ES-I3 (cell line): Measurements from ENCODE around the gene ARPP21.
A peak's percentile ranks its signal among the peaks of the same experiment; 100 is the strongest.
"Not testable (repeated sequence)": the region's sequence is repeated elsewhere in the genome, so short reads cannot be mapped to it uniquely, and the experiment has no call there.

Experiments
- H3K36me3 ChIP-seq: 2 replicates; pipeline ENCODE4 v1.6.1; 2013; ENCODE audit warnings: mild to moderate bottlenecking, low read length, control low read depth, moderate library complexity; ENCODE audit not compliant: insufficient read depth
- H3K4me1 ChIP-seq: 2 replicates; pipeline ENCODE4 v1.6.1; 2013; ENCODE audit warnings: mild to moderate bottlenecking, control low read depth, low read length; ENCODE audit not compliant: insufficient read depth
- H3K9ac ChIP-seq: 2 replicates; pipeline ENCODE4 v1.6.1; 2013; ENCODE audit warnings: low read depth, mild to moderate bottlenecking, low read length, moderate library complexity
- H3K9me3 ChIP-seq: 2 replicates; pipeline ENCODE4 v1.6.1; 2013; ENCODE audit warnings: mild to moderate bottlenecking, low read length, moderate library complexity; ENCODE audit not compliant: control insufficient read depth, insufficient read depth

ARPP21 gene

DNA sequence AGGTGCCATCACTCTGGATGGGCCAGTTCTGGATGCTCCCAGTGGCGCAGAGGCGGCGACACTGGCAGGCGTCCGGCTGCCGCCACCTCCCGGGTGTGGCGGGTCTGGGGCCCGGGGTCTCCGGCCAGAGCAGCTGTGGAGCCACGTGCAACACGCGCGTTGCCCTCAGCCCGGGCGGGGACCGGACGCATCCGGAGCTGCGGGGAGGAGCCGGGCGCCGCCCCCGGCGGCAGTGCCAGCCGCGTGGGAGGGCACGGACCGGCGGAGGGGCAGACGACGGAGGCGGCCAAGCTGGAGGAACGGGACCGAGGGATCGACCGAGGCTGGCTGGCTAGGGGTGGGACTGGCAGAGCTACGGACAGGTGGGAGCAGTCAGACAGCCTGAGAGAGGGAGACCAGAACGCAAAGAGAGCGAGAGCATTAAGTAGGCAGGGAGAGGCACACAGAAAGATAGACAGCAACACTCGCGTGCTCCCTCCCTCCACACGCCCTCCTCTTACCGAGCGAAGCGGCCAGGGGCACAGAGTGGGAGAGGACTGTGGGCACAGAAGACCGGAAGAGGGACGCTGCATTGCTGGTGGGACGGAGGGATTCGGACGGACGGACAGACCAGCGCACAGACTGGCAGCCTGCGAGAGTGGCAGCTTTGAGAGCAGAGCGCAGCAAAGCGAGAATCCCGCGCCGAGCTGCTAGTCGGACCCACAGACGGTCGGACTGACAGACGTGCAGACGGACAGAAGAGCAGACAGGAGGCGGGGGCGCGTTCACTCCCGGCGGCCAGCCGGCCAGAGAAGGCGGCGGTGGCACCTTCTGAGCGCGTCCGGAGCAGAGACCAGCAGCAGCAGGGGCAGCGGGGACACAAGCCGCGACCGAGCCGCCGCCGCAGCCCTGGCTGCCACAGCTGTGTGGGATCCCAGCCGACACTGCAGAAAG is at the start of gene ARPP21:
ARPP21 (plus strand) TSS at position 272 of the 933 bp plus-strand sequence. CDS start 42,227 bp downstream, outside the sequence.
- Histone ChIP-seq H3K9ac (peak within 1 kb of the TSS; percentile 49), H3K9me3 (no peaks in the 10 kb centered on the region; the same call in 1 of the 2 replicates), H3K4me1 (no peaks in the 10 kb centered on the region), H3K36me3 (no peaks in the 10 kb centered on the region)

DNA sequence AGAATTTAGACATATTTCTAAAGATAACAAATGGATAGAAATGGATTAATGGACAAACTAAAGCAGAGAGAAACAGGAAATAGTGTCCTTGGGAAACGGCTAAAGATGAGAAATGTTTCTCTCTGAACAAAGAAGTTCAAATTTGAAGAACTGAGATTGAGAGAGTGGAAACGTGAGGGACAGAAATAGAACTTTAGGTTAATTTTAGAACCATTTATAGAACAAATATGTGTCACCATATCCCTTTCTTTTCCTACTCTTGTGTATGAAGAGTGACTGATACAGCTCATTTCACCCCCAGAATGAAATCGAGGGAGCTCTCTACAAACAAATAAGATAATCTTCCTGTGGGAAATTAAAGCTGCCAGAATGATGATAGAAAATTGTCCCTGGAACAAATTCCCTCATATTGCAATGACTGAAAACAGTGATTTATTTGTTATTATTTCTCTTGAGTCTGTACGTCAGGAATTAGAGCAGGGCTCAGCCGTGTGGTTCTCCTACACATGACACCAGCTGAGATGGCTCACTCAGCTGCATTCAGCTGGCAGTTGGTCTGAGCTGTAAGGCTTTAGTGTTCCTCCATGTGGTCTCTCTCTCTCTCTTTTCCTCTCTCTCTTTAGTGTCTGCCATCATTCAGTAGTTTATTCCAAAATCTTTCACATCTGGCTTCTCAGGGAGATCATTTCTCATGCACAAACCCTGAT is 46.6 kb upstream of the ARPP21 start:
- no peak overlapping the region for H3K9ac ChIP-seq
- H3K36me3 ChIP-seq: no peaks in the 10 kb centered on the region
- no peaks in the 10 kb centered on the region; the same call in 1 of the 2 replicates for H3K9me3 ChIP-seq
- H3K4me1 ChIP-seq: no peaks in the 10 kb centered on the region

DNA sequence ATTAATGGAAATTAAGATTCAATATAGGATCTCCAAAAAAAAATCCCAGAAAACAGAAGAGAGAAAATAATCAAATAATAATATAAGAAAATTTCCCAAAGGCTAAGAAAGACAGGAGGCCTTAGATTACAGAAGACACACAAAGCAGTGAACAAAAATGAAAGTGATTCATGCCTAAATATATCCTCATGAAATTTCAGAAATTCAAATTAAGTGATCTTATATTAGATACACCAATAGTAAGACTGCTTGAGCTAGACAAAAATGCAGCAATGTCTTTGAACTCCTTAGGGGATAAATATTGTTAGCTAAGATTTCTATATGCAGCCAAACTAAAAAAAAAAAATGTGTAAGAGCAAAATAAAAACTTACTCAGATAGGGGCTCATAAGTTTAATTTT is 44.6 kb upstream of the ARPP21 start:
- no peaks in the 10 kb centered on the region for H3K9me3 ChIP-seq
- H3K9ac ChIP-seq: no peak overlapping the region
- no peaks in the 10 kb centered on the region for H3K36me3 ChIP-seq

DNA sequence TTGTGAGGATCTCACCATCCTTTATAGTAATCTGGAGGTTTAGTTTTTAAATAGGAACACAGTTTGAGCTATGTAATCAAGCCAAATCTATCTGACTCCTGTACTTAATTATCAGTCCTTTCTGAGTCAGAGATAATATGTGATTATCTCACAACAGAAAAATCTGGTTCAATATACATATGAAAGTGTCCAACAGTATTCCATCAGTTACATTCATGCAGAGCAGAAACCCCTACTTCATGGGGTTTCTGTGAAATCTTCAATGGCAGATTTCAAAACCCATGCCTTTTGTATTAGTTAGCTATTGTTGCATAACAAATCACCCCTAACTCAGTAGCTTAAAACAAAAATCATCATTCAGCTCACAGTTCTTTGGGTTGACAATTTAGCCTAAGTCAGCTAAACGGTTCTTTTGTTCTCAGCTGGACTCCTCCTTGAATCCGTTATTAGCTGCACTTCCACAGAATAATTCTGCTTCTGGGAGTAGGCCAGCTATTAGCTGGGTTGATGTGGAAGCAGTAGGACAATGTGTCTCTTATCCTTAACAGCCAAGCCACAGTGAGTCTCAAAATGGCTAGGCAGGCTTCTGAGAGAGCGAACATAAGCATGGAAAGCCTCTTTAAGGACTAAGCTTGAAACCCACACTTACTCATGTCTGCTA is 42.9 kb upstream of the ARPP21 start:
- Histone ChIP-seq H3K36me3 (no peaks in the 10 kb centered on the region), H3K9ac (no peak overlapping the region), H3K9me3 (no peaks in the 10 kb centered on the region), H3K4me1 (no peaks in the 10 kb centered on the region)

More for the DNA sequence above, 44.6 kb upstream of the ARPP21 start:
- no peaks in the 10 kb centered on the region for H3K4me1 ChIP-seq

DNA sequence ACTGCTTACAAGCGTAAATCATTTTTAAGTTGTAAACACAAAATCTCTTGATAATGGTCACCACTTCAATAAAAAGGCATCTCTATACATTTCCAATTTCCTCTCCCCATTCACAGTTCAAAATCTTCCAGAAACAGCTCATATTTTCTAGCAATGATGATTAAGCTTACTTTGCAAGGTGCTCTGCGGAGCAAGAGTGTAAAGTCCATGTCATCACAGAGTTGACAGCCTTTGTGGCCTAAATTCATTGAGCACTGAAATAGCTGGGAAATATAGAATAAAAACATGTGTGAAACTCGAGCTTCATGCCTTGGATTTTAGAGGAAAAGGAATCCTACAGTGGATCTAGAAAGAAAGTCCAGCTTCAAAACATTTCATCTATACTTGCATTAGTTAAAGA is 41.8 kb upstream of the ARPP21 start:
- Histone ChIP-seq H3K4me1 (no peaks in the 10 kb centered on the region), H3K36me3 (no peaks in the 10 kb centered on the region), H3K9ac (no peak overlapping the region), H3K9me3 (no peaks in the 10 kb centered on the region)

DNA sequence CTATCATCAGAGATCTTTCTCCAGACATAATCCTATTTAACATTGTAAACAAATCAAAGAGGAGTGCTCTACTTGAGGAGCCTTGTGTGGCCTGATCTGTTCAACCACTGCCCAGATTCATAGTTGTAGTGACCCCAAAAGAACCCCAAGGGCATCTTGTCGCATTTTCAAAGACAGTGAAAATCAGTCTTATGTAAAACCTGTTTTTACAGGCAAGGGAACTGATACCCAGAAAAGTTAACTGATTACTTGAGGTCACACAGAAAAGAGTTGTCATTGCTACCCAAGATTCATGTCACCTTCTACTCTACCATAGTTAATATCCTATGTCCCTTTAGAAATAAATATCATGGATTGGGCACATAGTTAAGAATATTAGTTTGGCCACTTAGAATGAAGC is 40.5 kb upstream of the ARPP21 start:
- Histone ChIP-seq H3K4me1 (no peaks in the 10 kb centered on the region), H3K36me3 (no peaks in the 10 kb centered on the region)

DNA sequence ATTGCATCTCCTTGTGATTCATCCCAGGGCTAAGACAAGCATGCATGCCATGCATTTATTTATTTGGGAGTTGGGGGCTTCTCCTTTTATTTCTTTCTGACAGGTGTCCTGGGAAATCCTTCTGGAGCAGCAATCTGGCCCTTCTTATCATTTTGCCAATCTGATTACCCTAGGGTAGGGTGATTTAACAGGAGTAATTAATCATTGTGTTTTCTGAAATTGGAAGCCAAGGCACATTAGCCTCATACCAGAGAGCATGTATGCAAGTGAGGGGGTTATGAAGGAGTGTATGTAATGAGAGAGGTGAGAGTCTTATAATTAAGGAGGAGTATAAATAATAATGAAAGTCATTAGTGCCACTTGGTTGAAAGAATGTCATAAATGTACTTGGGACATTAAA is 37.4 kb upstream of the ARPP21 start:
- H3K9ac ChIP-seq: no peak overlapping the region
- no peaks in the 10 kb centered on the region for H3K36me3 ChIP-seq
- H3K9me3 ChIP-seq: no peaks in the 10 kb centered on the region; the same call in 1 of the 2 replicates
- no peaks in the 10 kb centered on the region for H3K4me1 ChIP-seq

More for the DNA sequence above, 40.5 kb upstream of the ARPP21 start:
- no peak overlapping the region for H3K9ac ChIP-seq
- H3K9me3 ChIP-seq: no peaks in the 10 kb centered on the region

DNA sequence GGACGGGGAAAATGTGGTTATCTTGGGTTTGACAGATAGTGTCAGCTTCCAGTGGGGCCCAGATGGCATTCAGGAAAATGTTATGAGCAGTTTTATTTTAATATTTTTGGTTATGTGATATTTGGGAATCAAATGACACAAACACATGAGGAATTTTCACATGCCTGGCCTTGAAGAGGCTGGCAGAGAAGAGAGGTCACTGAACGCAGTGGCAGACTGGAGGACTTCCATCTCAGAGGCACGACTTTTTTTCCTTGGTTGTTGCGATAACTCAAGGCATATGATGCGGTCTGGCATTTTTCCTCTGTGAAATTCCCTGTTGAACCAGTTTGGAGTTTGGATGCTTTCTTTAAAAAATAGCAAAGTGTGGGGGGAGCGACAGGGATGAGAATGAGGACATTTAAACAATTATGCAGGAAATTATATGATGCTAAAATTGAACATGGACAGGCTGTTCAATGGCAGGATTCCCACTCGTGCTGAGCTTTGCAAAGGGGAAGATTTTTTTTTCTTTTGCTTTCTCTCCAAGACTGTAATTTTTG is 36.9 kb upstream of the ARPP21 start:
- Histone ChIP-seq H3K9me3 (no peaks in the 10 kb centered on the region; the same call in 1 of the 2 replicates), H3K9ac (no peak overlapping the region), H3K36me3 (no peaks in the 10 kb centered on the region), H3K4me1 (no peaks in the 10 kb centered on the region)

DNA sequence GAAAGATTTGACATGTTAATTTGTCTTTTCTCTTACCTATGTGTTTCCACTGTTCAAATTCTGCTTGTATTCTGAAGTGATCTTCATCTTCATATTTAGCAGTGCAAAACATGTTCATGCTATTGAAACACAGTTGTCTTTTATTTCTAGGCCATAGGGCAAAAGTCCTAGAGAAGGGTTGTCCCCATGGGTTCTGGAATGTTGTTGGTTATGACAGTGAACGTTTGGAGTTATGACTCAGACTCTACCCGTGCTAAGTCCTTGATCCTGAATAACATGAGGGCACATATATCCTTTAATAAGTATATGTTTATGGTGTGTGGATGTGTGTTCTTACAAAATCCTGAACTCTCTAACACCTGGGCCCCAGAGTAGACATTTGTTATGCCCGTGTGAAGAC is 23.0 kb upstream of the ARPP21 start:
- H3K9ac ChIP-seq: no peak overlapping the region
- H3K4me1 ChIP-seq: no peaks in the 10 kb centered on the region
- no peaks in the 10 kb centered on the region for H3K9me3 ChIP-seq
- no peaks in the 10 kb centered on the region for H3K36me3 ChIP-seq

DNA sequence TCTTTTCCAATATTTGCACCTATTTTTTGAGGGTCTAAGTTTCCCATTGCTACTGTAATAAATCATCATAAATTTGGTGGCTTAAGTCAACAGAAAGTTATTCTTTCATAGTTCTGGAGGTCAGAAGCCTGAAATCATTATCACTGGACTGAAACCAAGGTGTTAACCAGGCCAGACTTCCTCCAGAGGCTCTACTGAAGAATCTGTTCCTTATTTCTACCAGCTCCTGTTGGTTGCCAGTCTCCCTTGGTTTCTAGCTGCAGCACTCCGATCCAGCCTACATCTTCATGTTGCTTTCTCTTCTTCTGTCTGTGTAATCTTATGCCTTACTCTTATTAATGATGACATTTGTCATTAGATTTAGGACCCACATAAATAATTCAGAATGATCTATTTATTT is 22.0 kb upstream of the ARPP21 start:
- no peaks in the 10 kb centered on the region for H3K4me1 ChIP-seq
- no peaks in the 10 kb centered on the region for H3K36me3 ChIP-seq
- H3K9ac ChIP-seq: no peak overlapping the region
- H3K9me3 ChIP-seq: no peaks in the 10 kb centered on the region

DNA sequence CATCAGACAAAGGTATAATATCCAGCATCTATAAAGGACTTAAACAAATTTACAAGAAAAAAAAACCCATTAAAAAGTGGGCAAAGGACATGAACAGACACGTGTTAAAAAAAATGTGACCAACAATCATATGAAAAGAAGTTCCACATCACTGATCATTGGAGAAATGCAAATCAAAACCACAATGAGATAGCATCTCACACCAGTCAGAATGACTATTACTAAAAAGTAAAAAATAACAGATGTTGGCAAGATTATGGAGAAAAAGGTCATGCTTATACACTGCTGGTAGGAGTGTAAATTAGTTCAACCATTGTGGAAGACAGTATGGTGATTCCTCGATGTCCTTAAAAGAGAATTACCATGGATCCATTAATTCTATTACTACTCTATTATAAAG is 19.1 kb upstream of the ARPP21 start:
- H3K4me1 ChIP-seq, H3K9me3 ChIP-seq, H3K36me3 ChIP-seq, H3K9ac ChIP-seq: not testable (repeated sequence)

DNA sequence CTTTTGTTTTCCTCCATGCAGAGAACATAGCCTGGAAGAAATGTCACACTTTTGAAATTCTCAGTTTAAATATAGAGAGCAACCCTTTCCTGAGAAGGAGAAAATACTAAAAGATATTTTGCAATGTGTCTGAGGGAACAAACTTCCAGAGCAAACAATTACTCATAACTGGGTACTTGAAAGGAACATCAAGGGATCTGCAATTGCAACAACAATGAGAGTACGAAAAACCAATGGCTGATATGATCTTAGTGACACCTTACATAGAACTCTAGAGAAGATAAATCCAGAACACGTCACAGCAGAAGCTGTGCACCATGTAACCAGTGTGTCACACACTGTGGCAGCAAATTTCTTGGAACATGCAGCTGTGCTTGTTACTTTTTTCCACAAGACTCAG is 14.6 kb upstream of the ARPP21 start:
- Histone ChIP-seq H3K9me3 (no peaks in the 10 kb centered on the region), H3K9ac (no peak overlapping the region), H3K4me1 (no peaks in the 10 kb centered on the region), H3K36me3 (no peaks in the 10 kb centered on the region)

DNA sequence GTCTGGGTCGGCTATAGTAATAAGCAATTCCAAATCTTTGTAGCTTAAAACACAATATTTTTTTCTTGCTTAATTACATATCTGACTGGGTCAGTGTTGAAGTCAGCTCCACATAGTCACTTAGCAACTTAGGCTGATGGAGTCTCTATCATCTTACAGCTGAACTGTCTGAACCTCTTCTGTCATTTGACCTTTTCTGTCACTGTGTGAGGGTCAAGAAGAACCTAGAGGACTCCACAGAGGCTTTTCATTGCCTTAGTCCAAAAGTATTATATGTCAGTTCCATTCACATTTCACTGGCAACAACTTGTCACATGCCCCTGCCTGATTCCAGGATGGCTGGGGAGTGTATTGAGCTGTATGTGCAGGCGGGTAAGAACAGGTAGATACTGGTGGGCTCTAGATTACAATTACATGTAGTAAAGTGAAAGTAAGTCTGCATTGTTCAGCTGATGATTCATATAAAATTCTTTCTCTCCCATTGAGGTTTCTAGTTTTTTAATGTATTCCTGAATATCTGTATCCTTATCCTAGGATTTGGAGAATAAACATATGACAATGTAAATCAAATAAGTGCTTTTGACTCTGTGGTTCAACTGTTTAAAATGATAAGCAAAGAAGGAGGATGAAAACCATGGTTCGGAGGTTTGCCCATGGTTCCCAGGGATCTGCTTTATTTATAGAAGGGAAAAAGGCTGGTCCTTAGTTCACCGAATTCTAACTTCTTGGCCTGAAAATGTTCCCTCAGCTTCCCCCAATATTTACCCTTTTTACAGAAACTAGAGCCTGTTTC is 5.8 kb upstream of the ARPP21 start:
- Histone ChIP-seq H3K4me1 (no peaks in the 10 kb centered on the region), H3K9me3 (no peaks in the 10 kb centered on the region; the same call in 1 of the 2 replicates), H3K9ac (no peak overlapping the region), H3K36me3 (no peaks in the 10 kb centered on the region)
